ENCODE data around the gene SNCB. TPM values are rescaled to one million over a fixed set of nuclear protein-coding genes. Genes with fewer than 3 reads are reported as not detected.

Gene SNCB
- total RNA-seq, 2 experiments from 2014 or later = not detected

DNA sequence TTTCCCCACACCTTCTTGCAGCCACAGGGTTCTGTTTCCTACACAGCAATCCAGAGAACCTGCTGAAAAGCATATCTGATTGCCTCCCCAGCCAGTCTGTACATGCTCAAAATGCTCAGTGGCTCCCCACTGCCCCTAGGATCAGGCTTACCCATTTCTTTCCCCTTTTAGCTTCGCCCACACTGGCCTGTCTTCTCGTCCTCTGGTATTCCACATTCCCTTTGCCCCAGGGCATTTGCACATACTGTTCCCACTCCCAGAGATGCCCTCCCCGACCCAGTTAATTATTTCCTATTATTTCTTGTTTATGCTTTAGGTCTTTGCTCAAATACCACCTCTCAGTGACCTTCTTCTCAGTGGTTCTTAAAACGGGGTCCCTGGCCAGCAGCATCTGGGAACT lies 10.3 kb upstream of the SNCB start:
- H3K27ac Mint-ChIP-seq = no peak overlapping the region
- peaks cover 9% of the 10 kb centered on the region for H3K4me1 Mint-ChIP-seq (ENCODE audit: low read depth)
- ChIA-PET POLR2A (no interaction called here), CTCF (interaction anchor here (1.8 kb wide), 1 partner anchor 67 kb away, joined by 5 read pairs; no protein-coding TSS in a partner anchor)
- H3K36me3 Mint-ChIP-seq (ENCODE audit: low read depth) = no peaks in the 10 kb centered on the region
- DNase-seq (no peak), ATAC-seq (no peak)
- no peak overlapping the region for H3K4me3 Mint-ChIP-seq
- peaks cover 6% of the 10 kb centered on the region for H3K27me3 Mint-ChIP-seq (ENCODE audit: low read depth)
- no peaks in the 10 kb centered on the region for H3K9me3 Mint-ChIP-seq (ENCODE audit: insufficient read depth)

GRCh38 chr5:176639981-176640380 lies 9.6 kb upstream of the SNCB start:
- ChIA-PET CTCF (interaction anchor here (1.8 kb wide), 1 partner anchor 66 kb away, joined by 5 read pairs; no protein-coding TSS in a partner anchor), POLR2A (no interaction called here)
- H3K4me1 Mint-ChIP-seq (ENCODE audit: low read depth) = peaks cover 2% of the 10 kb centered on the region
- no peak for ATAC-seq
- H3K27ac Mint-ChIP-seq = no peak overlapping the region
- DNase-seq = no peak
- no peaks in the 10 kb centered on the region for H3K36me3 Mint-ChIP-seq (ENCODE audit: low read depth)
- no peak overlapping the region for H3K4me3 Mint-ChIP-seq
- peaks cover 12% of the 10 kb centered on the region for H3K27me3 Mint-ChIP-seq (ENCODE audit: low read depth)
- H3K9me3 Mint-ChIP-seq (ENCODE audit: insufficient read depth) = no peaks in the 10 kb centered on the region

DNA sequence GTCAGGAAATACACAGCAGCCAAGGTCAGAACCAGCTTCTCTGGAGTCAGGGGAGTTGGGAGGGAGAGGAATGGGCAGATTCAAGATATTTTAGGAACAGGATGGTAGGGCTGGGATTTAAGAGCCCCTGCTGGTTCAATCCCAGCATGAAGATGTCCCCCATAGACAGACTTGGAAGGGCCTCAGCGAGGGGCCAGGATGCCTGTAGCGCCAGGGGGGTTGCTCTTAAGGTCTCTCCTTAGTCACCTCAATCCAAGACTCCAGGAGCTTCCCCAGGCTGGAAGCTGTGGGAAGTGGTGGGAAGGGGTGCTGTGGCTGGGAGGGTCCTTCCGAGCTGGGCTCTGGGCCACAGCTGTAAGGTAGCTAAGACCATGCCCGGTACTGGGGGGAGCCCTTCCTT lies 8.9 kb upstream of the SNCB start:
- H3K27ac Mint-ChIP-seq = no peak overlapping the region
- H3K4me1 Mint-ChIP-seq (ENCODE audit: low read depth) = peaks cover 1% of the 10 kb centered on the region
- ChIA-PET CTCF (no interaction called here), POLR2A (interaction anchor here (0.6 kb wide), 1 partner anchor 8 kb away, joined by 3 read pairs; the partner anchor contains the start of gene TSPAN17)
- no peaks in the 10 kb centered on the region for H3K36me3 Mint-ChIP-seq (ENCODE audit: low read depth)
- no peaks in the 10 kb centered on the region for H3K9me3 Mint-ChIP-seq (ENCODE audit: insufficient read depth)
- ATAC-seq = no peak
- DNase-seq = no peak
- no peak overlapping the region for H3K4me3 Mint-ChIP-seq
- H3K27me3 Mint-ChIP-seq (ENCODE audit: low read depth) = peaks cover 16% of the 10 kb centered on the region

GRCh38 chr5:176638437-176638836 lies 8.1 kb upstream of the SNCB start:
- H3K9me3 Mint-ChIP-seq (ENCODE audit: insufficient read depth) = no peaks in the 10 kb centered on the region
- POLR2A ChIA-PET = no interaction called here
- H3K36me3 Mint-ChIP-seq (ENCODE audit: low read depth) = no peaks in the 10 kb centered on the region
- H3K4me3 Mint-ChIP-seq = no peak overlapping the region
- peaks cover 24% of the 10 kb centered on the region for H3K27me3 Mint-ChIP-seq (ENCODE audit: low read depth)
- no peak overlapping the region for H3K27ac Mint-ChIP-seq
- ATAC-seq (no peak), DNase-seq (no peak)
- peaks cover 9% of the 10 kb centered on the region for H3K4me1 Mint-ChIP-seq (ENCODE audit: low read depth)
- CTCF ChIA-PET = no interaction called here

- H3K36me3 Mint-ChIP-seq (ENCODE audit: low read depth) = no peaks in the 10 kb centered on the region
- H3K9me3 Mint-ChIP-seq (ENCODE audit: insufficient read depth) = no peaks in the 10 kb centered on the region
- DNase-seq = no peak
- H3K27ac Mint-ChIP-seq = no peak overlapping the region
- H3K4me3 Mint-ChIP-seq = no peak overlapping the region
- CTCF ChIA-PET = no interaction called here
- POLR2A ChIA-PET = no interaction called here
- peaks cover 9% of the 10 kb centered on the region for H3K4me1 Mint-ChIP-seq (ENCODE audit: low read depth)
- ATAC-seq = no peak
- peaks cover 29% of the 10 kb centered on the region for H3K27me3 Mint-ChIP-seq (ENCODE audit: low read depth)
These were observed 7.2 kb upstream of the SNCB start for GRCh38 chr5:176637556-176637955.

DNA sequence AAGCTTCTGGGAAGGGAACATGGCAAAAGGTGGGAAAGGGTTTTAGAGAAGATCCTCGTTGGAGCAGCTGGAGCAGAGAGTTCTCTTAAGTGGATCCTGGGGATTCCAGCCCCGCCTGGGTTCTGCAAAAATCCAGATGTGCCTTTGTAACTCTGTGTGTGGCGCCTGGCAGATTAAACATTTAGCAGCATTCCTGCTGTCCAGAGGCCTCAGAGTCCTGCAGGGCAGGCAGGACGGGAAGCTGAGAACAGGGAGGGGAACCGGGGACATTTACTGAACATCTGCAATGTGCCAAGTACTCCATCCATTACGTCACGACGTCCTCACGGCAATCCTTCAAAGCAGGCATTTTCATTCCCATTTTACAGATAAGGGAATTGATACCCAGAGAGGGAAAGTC lies 6.1 kb upstream of the SNCB start:
- H3K27ac Mint-ChIP-seq = no peak overlapping the region
- ChIA-PET CTCF (no interaction called here), POLR2A (no interaction called here)
- DNase-seq (no peak), ATAC-seq (no peak)
- H3K4me1 Mint-ChIP-seq (ENCODE audit: low read depth) = peaks cover 9% of the 10 kb centered on the region
- peaks cover 36% of the 10 kb centered on the region for H3K27me3 Mint-ChIP-seq (ENCODE audit: low read depth)
- no peaks in the 10 kb centered on the region for H3K36me3 Mint-ChIP-seq (ENCODE audit: low read depth)
- no peaks in the 10 kb centered on the region for H3K9me3 Mint-ChIP-seq (ENCODE audit: insufficient read depth)
- no peak overlapping the region for H3K4me3 Mint-ChIP-seq

DNA sequence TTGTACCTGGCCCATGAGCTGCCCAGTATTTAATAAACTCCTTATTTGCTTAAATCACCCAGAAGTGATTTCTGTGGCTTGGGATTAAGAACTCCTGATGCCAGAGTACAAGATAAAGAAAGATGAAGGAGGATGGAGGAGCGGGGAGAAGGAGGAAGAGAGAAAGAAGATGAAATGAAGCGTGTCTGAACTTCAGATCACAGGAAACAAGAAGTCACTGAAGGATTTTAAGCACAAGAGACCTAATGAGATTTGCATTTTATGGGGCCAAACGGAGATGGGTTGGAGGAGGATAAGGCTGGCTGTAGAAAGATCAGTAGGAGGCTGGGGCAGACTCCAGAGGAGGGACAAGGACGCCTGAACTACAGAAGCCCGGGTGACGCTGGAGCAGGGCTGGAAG lies 3.3 kb upstream of the SNCB start:
- Mint-ChIP-seq H3K4me1 (ENCODE audit: low read depth) (peaks cover 20% of the 10 kb centered on the region), H3K27ac (no peak overlapping the region), H3K36me3 (ENCODE audit: low read depth) (no peaks in the 10 kb centered on the region), H3K4me3 (no peak overlapping the region), H3K9me3 (ENCODE audit: insufficient read depth) (no peaks in the 10 kb centered on the region), H3K27me3 (ENCODE audit: low read depth) (peaks cover 56% of the 10 kb centered on the region)
- ChIA-PET POLR2A (interaction anchor here (0.6 kb wide), 1 partner anchor 305 kb away, joined by 3 read pairs; no protein-coding TSS in a partner anchor), CTCF (interaction anchor here (0.9 to 2.2 kb wide), 2 partner anchors 14 to 27 kb away, joined by 3 to 9 read pairs; partner anchors contain the start of gene TSPAN17)
- ATAC-seq = no peak
- DNase-seq = no peak

GRCh38 chr5:176632745-176633144 lies 2.4 kb upstream of the SNCB start:
- CTCF ChIA-PET = no interaction called here
- DNase-seq (no peak), ATAC-seq (no peak)
- Mint-ChIP-seq H3K4me3 (no peak overlapping the region), H3K4me1 (ENCODE audit: low read depth) (peaks cover 25% of the 10 kb centered on the region), H3K9me3 (ENCODE audit: insufficient read depth) (no peaks in the 10 kb centered on the region), H3K27me3 (ENCODE audit: low read depth) (peaks cover 60% of the 10 kb centered on the region), H3K27ac (no peak overlapping the region), H3K36me3 (ENCODE audit: low read depth) (no peaks in the 10 kb centered on the region)
- POLR2A ChIA-PET = interaction anchor here (0.6 kb wide), 1 partner anchor 11 kb away, joined by 3 read pairs; no protein-coding TSS in a partner anchor

GRCh38 chr5:176631383-176632200 lies 1.3 kb upstream of the SNCB start:
- Mint-ChIP-seq H3K4me3 (no peak overlapping the region), H3K9me3 (ENCODE audit: insufficient read depth) (no peaks in the 10 kb centered on the region), H3K4me1 (ENCODE audit: low read depth) (peaks cover 25% of the 10 kb centered on the region), H3K27me3 (ENCODE audit: low read depth) (peaks cover 65% of the 10 kb centered on the region), H3K36me3 (ENCODE audit: low read depth) (no peaks in the 10 kb centered on the region), H3K27ac (no peak overlapping the region)
- ATAC-seq = no peak
- ChIA-PET CTCF (interaction anchor here (2.3 kb wide), 1 partner anchor 29 kb away, joined by 15 read pairs; no protein-coding TSS in a partner anchor), POLR2A (no interaction called here)
- no peak for DNase-seq

GRCh38 chr5:176630681-176631222 lies 418 bp upstream of the SNCB start:
- H3K27ac Mint-ChIP-seq = peak overlapping the region; percentile 19
- H3K4me3 Mint-ChIP-seq = peak overlapping the region; percentile 11
- no peaks in the 10 kb centered on the region for H3K36me3 Mint-ChIP-seq (ENCODE audit: low read depth)
- peaks cover 25% of the 10 kb centered on the region for H3K4me1 Mint-ChIP-seq (ENCODE audit: low read depth)
- POLR2A ChIA-PET = interaction anchor here (0.8 to 1.6 kb wide), 3 partner anchors 9 to 216 kb away, joined by 3 to 4 read pairs (median 3); partner anchors contain the start of gene TSPAN17
- H3K9me3 Mint-ChIP-seq (ENCODE audit: insufficient read depth) = no peaks in the 10 kb centered on the region
- no peak for ATAC-seq
- H3K27me3 Mint-ChIP-seq (ENCODE audit: low read depth) = peaks cover 69% of the 10 kb centered on the region
- DNase-seq = no peak
- CTCF ChIA-PET = interaction anchor here (0.7 to 2.3 kb wide), 6 partner anchors 9 to 901 kb away, joined by 3 to 15 read pairs (median 4); partner anchors contain the start of gene TSPAN17

GRCh38 chr5:176629317-176629852 lies 949 bp downstream of the SNCB start:
- Mint-ChIP-seq H3K27me3 (ENCODE audit: low read depth) (peaks cover 66% of the 10 kb centered on the region), H3K4me3 (no peak overlapping the region), H3K9me3 (ENCODE audit: insufficient read depth) (no peaks in the 10 kb centered on the region), H3K36me3 (ENCODE audit: low read depth) (no peaks in the 10 kb centered on the region), H3K4me1 (ENCODE audit: low read depth) (peaks cover 25% of the 10 kb centered on the region), H3K27ac (no peak overlapping the region)
- DNase-seq (no peak), ATAC-seq (no peak)
- POLR2A ChIA-PET = interaction anchor here (1.6 kb wide), 1 partner anchor 18 kb away, joined by 4 read pairs; the partner anchor contains the start of gene TSPAN17
- CTCF ChIA-PET = interaction anchor here (1.3 to 2.3 kb wide), 3 partner anchors 18 to 900 kb away, joined by 3 to 15 read pairs (median 6); partner anchors contain the start of gene TSPAN17

All from activated CD8-positive, alpha-beta T cell treated with anti-CD3 and anti-CD28 coated beads, Interleukin-2, amount 10 ng/mL, durations not matched to agents 7 days and 5 days (primary cell).